GM18951 (cell line): ENCODE data around the gene ADGRG3.
"Not testable (repeated sequence)": the region's sequence is repeated elsewhere in the genome, so short reads cannot be mapped to it uniquely, and the experiment has no call there.

Experiments used
- POLR2A ChIP-seq: IDR thresholded peaks from 4 replicates; pipeline ENCODE4 v1.6.1; 2011; ENCODE audit warnings: mild to moderate bottlenecking; ENCODE audit not compliant: insufficient read length, insufficient read depth; ENCODE audit errors: extremely low read depth
- in situ Hi-C: fragments of 300-500 bp; cut with MboI; formaldehyde crosslinking; loops from one replicate; pipeline ENCODE4 v1.12.0; 2022; ENCODE audit warnings: low sequenced_read_pairs, mixed read lengths, inconsistent platforms; ENCODE audit not compliant: unreplicated experiment

The ADGRG3 gene

DNA sequence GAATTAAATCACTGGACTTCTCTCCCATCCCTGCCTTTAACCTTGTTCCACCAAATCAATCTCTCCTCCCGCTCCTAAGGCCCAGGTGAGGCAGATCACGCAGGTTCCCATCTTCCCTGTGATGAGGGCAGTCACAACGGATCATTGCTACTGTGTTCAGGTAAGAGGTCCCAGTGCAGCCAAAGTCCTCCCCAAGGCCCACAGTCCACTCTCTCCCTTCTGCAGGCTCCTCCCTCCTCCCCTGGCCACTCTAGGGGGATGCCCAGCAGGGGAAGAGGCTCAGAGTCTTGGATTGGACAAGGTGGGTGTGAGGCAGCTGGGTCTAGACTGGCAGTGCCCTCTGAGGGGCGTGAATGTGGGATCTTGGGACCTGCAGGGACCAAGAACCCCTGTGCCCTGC, 2.6 kb upstream of the ADGRG3 start:
- no peak for TF ChIP-seq POLR2A
- in situ Hi-C loops = no loop called here

DNA sequence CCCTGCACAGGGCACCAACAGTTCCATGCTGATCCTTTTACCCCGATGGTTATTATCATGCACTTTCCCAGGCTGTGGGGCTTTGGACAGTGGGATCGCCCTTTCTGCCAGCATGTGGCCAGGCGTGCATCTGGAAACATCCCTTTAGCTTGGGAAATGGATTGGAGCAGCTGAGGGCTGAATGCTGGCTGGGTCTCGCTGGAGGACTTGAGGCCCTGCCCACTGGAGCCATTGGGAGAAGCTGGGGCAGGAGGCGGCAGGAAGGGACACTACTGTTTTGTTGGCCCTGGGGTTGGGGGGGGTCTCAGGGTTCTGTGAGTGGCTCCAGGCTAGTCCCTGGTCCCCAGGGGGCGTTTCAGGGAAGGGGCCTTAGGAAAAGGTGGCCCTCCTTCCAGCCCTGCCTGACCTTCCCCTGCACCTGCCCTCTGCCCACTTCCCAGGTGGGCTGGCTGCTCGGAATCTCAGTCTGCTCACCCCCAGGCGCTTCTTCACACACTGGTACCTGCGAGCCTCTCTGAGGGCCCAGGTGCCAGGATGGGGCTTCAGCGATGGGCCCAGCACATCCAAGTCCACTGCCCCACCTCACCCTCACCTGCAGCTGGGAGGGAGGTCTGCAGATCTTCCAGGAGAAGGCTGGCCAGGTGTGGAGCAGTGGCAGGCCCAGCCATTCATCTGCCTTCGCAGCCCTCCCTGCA, 1.6 kb upstream of the ADGRG3 start:
- TF ChIP-seq POLR2A = no peak
- in situ Hi-C loops = no loop called here

DNA sequence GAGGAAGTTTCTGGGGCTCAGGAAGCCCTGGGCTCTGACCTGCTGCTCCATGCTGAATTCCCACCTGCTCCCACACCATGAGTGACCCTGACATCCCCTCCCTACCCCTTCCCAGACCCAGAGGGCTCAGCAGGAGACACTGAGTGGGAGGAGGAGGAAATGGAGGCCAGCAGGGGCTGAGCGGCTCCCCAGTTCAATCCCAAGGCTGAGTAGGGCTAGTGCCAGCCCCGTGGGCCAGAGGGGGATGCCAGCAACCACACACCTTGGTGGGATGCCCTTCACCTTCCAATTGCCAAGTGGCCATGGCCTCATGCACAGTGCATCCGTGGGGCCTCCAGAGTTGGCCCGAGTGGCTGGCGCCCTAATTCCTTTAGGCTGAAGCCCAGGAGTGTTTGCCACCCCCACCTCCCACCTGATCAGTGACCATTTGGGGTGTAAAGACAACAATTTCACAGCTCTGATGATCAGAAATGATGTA, 1.0 kb upstream of the ADGRG3 start:
- in situ Hi-C loops = no loop called here
- no peak for TF ChIP-seq POLR2A

DNA sequence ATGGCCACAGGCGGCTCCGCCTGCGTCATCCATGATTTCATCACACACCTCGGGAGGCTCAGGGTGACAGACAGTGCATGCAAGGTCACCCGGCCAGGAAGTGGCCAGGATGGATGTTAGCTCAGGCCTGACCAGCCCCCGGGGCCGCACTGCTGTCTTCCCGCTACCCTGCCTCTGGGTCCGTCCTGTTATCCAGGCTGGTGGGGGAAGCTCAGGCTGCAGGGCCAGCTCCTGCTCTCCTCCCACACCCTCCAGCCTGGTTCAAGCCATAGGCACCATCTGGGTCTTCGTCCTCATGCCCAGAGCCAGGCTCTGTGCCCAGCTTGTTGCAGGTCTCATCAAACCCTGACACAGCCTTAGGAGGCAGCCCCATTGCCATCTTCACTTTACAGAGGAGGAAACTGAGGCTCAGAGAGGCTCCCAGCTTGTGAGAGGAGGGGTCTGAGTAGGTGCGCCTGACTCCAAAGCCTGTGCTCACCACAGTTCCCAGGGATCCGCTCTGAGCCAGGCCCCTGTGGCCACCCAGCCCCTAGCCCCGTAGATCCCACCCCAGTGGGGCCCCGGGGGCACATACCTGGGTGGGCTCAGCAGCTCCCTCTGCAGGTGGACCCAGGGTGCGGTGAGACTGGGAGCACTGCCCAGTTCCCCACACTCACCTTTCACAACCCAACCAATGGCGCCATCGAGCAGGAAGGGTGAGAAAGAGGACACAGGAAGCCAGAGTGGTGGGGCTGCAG, 412 bp upstream of the ADGRG3 start:
- in situ Hi-C loops = no loop called here

DNA sequence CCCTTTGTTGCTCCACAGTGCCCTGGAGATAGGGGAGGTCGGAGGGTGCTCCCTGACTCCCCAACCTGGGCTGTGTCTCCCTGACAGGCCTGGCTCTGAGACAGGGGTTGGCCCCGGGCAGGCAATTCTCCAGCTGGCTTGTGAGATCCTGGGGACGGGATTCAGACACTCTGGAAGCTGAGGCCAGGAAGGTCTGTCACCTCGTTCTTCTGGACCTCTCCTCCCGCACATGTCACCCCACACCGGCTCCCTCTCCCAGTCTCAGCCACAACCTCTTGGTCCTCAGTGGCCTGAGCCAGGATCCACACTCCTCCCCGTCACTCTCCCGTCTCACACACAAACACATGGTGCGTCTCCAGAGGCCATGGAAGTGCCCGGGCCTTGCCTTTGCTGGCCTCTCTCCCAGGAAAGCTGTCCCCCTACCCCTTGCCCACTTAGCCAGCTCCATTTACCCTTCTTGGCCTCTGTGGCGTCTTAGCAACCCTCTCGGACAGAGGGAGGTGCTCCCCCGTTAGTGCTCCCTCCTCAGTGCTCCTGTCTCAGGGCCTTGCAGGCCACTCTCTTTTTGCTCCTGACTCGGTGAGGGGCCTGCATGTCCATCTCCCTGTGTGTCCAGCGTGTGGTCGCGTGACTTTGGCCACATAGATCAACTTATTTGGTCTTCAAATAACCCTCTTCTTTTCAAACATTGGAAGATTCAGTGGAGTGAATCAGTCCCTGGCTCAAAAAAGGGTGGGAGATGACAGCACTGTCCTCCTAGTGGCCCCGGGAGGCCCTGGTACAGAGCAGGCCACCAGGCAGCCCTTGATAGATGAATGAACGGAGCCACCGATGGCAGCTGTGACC, 747 bp downstream of the ADGRG3 start:
- in situ Hi-C loops = no loop called here
- TF ChIP-seq POLR2A = no peak

More for the DNA sequence above, 412 bp upstream of the ADGRG3 start:
- no peak for TF ChIP-seq POLR2A

DNA sequence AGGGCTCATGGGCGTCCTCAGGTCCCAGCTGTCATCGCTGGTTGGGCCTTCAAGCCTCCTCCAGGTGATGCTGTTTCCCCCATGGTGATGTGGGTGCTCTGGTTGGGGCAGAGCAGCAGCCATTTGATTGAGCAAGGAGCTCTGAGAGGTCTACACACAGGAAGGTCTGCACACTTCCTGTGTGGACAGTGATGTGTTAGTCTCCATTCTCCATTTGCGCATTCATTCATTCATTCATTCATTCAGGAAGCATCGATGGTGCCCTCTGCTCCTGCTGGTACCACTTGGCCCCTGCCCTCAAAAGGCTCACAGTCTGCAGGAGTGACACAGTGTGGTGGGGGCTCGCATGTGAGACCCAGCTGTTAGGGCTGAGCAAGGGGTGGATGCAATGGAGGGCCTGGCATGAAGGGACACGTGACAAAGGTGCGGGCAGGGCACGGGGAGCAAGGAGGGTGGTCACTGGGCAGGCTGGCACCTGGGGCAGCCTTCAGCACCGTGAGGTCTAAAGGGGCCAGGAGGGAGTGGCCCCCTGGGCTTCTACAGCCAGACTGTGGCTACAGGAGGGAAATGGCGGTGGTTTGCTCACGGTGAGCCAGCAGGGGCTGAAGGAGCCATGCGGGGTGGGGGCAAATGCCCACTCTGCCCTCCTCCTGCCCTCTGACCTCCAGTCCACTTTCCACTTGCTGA, 1.5 kb downstream of the ADGRG3 start:
- no peak for TF ChIP-seq POLR2A
- in situ Hi-C loops = no loop called here

DNA sequence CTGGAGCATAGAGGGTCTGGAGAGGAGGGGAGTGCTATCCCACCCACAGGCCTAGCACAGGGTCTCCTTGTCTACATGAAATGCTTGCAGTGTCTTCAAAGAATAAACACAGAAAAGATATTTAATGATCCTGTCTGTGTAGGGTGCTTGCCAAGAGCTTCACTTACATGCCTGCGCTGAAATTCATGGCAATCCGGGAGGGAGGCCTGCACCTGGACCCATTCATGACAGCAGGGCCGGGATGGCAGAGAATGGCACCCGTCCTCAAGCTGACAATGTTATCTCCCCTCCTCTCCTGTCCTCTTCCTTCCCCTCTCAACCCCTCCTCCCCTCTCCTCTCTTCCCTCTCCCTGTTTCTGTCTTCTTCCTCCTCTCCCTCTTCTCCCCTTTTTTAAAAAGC, 2.1 kb downstream of the ADGRG3 start:
- no peak for TF ChIP-seq POLR2A
- in situ Hi-C loops = no loop called here

DNA sequence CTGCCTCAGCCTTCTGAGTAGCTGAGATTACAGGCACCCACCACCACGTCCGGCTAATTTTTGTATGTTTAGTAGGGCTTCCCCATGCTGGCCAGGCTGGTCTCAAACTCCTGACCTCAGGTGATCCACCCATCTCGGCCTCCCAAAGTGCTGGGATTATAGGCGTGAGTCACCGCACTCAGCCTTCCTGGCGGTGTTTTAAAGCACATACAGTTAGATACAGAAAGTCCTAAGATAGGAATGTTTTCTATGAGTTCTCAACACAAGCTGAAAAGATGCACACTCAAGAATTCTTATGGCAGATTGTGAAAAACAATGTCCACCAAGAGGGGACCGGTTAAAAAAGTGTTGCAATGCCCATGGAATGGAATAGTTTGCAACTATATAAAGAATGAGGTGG, 3.3 kb downstream of the ADGRG3 start:
- in situ Hi-C loops = not testable (repeated sequence)

DNA sequence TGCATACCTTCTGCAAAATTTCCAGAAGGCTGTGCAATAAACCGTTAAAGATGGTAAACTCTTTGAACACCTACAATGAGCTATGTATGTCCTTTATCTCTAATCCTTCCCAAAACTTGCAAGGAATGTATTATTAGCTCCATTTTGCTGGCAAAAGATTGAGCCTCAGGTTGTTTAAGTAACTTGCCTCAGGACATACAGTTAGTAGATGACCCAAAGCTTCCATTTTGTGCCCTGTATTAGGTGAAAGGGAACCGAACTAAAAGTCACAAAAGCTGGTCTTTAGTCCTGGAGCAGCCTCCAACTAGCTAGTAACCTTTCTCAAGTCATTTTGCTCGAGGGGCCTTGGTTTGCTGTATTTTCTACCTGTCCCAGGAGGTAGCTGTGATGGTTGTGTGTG, 4.3 kb downstream of the ADGRG3 start:
- TF ChIP-seq POLR2A = no peak
- in situ Hi-C loops = no loop called here

DNA sequence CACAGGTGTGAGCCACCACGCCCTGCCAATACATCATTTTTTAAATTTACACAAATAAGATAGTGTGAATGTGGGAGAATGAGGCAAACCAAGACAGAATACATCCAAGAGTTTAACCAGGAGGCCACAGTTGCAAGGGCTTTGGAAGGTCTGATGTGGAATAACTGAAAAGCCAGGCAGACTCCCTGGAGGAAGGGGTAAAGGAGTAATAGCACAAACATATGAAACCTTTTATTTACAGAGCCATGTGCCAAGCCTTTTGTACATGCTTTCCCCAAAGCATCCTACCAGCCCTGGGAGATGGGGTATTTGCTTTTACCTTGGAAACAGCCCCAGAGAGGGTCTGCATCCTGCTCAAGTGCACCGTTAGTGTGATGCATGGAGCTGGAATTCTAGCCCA, 4.7 kb downstream of the ADGRG3 start:
- no peak for TF ChIP-seq POLR2A
- in situ Hi-C loops = no loop called here

DNA sequence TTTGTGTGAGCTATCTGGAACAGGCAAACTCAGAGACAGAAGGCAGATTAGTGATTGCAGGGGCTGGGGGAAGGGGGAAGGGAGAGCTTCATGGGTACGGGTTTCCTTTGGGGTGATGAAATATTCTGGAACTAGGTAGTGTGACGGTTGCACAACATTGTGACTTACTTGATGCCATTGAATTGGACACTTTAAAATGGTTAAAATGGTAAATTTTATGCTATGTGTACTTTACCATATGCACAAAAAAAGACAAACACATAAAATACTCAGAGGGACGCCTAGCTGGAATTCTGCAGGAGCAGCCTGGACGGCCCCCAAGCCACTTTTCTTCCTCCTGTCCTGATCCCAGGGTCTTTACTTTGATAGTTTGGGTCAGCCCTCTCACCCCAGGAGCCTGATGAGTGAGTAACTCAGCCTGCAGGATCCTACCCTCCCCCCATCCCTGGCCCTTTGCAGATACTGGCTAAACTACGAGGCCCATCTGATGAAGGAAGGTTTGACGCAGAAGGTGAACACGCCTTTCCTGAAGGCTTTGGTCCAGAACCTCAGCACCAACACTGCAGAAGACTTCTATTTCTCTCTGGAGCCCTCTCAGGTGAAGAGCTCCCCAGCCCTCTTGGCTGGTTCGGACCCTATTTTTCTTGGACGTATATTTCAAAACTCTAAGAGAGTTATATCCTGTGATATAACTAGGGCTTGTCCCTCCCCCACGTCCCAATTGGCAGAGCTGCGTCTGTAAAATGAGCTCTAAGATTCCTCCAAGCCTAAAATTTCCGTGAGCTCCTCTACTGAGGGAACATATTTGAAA, 7.8 kb downstream of the ADGRG3 start:
- in situ Hi-C loops = no loop called here
- TF ChIP-seq POLR2A = no peak

DNA sequence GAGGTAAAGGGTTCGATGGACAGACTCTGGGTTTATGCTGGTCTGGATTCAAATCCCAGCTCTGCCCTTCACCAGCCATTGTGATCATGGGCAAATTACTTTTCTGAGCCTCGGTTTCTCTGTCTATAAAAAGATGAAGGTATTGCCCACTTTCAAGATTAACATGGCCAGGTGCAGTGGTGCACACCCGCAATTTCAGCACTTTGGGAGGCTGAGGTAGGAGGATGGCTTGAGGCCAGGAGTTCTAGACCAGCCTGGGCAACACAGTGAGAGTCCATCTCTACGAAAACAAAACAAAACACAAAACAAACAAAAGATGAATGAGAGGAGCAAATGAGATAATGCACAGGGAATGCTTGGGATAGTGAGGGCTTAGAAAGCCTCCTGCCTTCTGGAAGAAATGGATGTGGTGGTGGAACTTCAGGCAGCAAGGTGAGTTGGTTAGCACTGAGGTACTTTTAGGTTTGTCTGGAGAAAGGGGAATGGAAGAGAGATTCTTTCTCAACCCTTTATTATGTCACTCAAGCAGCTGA, 8.5 kb downstream of the ADGRG3 start:
- no peak for TF ChIP-seq POLR2A
- in situ Hi-C loops = no loop called here

DNA sequence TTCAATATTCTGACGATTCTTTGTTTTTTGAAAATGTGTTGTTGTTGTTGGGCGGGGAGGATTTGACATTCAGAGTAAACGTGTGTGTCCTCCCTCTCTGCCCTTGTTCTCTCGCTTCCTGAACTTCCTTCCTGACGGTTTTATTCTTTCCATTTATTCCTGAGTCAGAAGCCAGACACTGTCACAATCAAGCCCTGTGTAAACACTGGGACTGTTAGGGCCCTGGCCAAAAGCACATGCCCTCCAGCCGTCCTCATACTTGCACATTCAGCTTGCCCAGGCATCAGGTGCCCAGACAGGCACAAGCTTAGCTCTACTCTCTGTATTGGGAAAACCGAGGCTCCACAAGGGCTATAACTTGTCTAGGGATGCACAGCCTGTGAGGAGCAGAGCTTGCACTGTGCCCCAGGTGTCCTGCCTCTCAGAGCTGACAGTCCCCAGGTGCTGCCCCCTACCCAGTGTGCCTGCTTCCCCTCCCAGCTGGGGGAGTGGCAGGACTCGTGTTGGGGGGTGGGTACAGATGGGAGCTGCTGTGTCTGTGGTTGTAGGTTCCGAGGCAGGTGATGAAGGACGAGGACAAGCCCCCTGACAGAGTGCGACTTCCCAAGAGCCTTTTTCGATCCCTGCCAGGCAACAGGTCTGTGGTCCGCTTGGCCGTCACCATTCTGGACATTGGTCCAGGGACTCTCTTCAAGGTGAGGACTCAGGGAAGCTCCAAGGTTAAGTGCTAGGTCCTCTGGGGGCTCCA, 9.7 kb downstream of the ADGRG3 start:
- in situ Hi-C loops = no loop called here
- TF ChIP-seq POLR2A = no peak
